H1 (cell line): ENCODE results near the gene FCN2. TPM values are rescaled to one million over a fixed set of nuclear protein-coding genes. Genes with fewer than 3 reads are reported as not detected.

ENCODE experiments used
- CTCF ChIA-PET: fragments of 300-600 bp; sonication (Branson Sonifier 250); formaldehyde crosslinking; loops from one replicate; lab custom pipeline; 2021; ENCODE audit not compliant: partially characterized antibody; lab: Charles Lee
- POLR2A ChIA-PET: fragments of 300-600 bp; sonication (Branson Sonifier 250); formaldehyde crosslinking; loops from one replicate; lab custom pipeline; 2021; ENCODE audit warnings: inconsistent platforms; ENCODE audit not compliant: partially characterized antibody; lab: Charles Lee
- DNase-seq, 2 experiments: peaks; one replicate each; pipeline versions ENCODE4 v3.0.0 to v3.0.0-alpha.2; 2010 to 2022; ENCODE audit warnings: low spot score in 2 of 2, low read depth in 1 of 2, mixed read lengths in 1 of 2
- FAIRE-seq: peaks from 2 replicates; lab custom pipeline; 2011; peaks lifted over from hg19 to GRCh38; lab: Jason Lieb, UNC
- H2AFZ ChIP-seq: 2 replicates; pipeline ENCODE4 v1.8.1; 2012; ENCODE audit warnings: low read length, inconsistent platforms
- H2AK5ac ChIP-seq: 2 replicates; pipeline ENCODE4 v1.6.1; 2013; ENCODE audit warnings: low read depth, low read length
- H2BK120ac ChIP-seq: replicated peaks from 2 replicates; pipeline ENCODE3; 2013; ENCODE audit warnings: low read depth, low read length, inconsistent platforms
- H2BK12ac ChIP-seq: 2 replicates; pipeline ENCODE4 v1.6.1; 2013; ENCODE audit warnings: low read depth, low read length
- H2BK15ac ChIP-seq: 2 replicates; pipeline ENCODE4 v1.6.1; 2013; ENCODE audit warnings: low read length
- H2BK20ac ChIP-seq: 2 replicates; pipeline ENCODE4 v1.6.1; 2013; ENCODE audit warnings: low read length
- H2BK5ac ChIP-seq: 2 replicates; pipeline ENCODE4 v1.6.1; 2013; ENCODE audit warnings: low read depth, low read length
- H3K14ac ChIP-seq: 2 replicates; pipeline ENCODE4 v1.6.1; 2013; ENCODE audit warnings: inconsistent platforms; ENCODE audit not compliant: insufficient read length
- H3K18ac ChIP-seq: 2 replicates; pipeline ENCODE4 v1.6.1; 2013; ENCODE audit warnings: low read length; ENCODE audit errors: extremely low read depth
- H3K23ac ChIP-seq: 2 replicates; pipeline ENCODE4 v1.6.1; 2013; ENCODE audit warnings: inconsistent platforms; ENCODE audit not compliant: insufficient read length
- H3K23me2 ChIP-seq: 2 replicates; pipeline ENCODE4 v1.6.1; 2013; ENCODE audit warnings: low read depth, low read length
- H3K27ac ChIP-seq: 2 replicates; pipeline ENCODE4 v1.6.1; 2011; ENCODE audit warnings: low read depth, low read length, inconsistent platforms
- H3K27me3 ChIP-seq, 4 experiments: replicated peaks in 1 of 4; 1 replicate in 1 of 4; 2 replicates in 3 of 4; pipeline versions ENCODE4 v1.6.1 to v1.8.1; 2011 to 2013; ENCODE audit warnings: low read length in 3 of 4, mild to moderate bottlenecking in 3 of 4, inconsistent platforms in 2 of 4, mixed read lengths in 2 of 4, moderate library complexity in 1 of 4; ENCODE audit not compliant: control insufficient read depth in 3 of 4, insufficient read depth in 3 of 4; ENCODE audit errors: extremely low read depth in 1 of 4
- H3K36me3 ChIP-seq, 4 experiments: 2 replicates each; pipeline versions ENCODE4 v1.6.1 to v1.8.1; 2011 to 2013; ENCODE audit warnings: mild to moderate bottlenecking in 4 of 4, low read length in 3 of 4, moderate library complexity in 2 of 4, control low read depth in 1 of 4, inconsistent platforms in 1 of 4; ENCODE audit not compliant: insufficient read depth in 4 of 4, control insufficient read depth in 2 of 4
- H3K4ac ChIP-seq: replicated peaks from 2 replicates; pipeline ENCODE3; 2013; ENCODE audit warnings: low read length, low read depth, mixed read lengths, inconsistent platforms; ENCODE audit not compliant: insufficient read length
- H3K4me1 ChIP-seq, 4 experiments: replicated peaks in 1 of 4; 1 replicate in 1 of 4; 2 replicates in 3 of 4; pipeline versions ENCODE4 v1.6.1 to v1.8.1; 2011 to 2013; ENCODE audit warnings: low read length in 3 of 4, inconsistent platforms in 2 of 4, mixed read lengths in 1 of 4; ENCODE audit not compliant: insufficient read depth in 4 of 4, control insufficient read depth in 3 of 4
- H3K4me2 ChIP-seq, 2 experiments: 2 replicates each; pipeline versions ENCODE4 v1.6.1 to v1.8.1; 2011 to 2013; ENCODE audit warnings: low read depth in 2 of 2, low read length in 2 of 2, control low read depth in 1 of 2, inconsistent platforms in 1 of 2, mild to moderate bottlenecking in 1 of 2; ENCODE audit not compliant: insufficient read depth in 1 of 2
- H3K4me3 ChIP-seq, 4 experiments: fragments of 200-600, 300-600 bp in 1 of 4; sonication (generic), shearing (Covaris generic), sonication (Bioruptor Twin) in 1 of 4; 2 replicates each; pipeline versions ENCODE4 v1.5.1 to v1.8.1; 2011 to 2016; ENCODE audit warnings: low read length in 4 of 4, low read depth in 3 of 4, control low read depth in 2 of 4, inconsistent platforms in 2 of 4, mild to moderate bottlenecking in 2 of 4, mixed read lengths in 1 of 4, moderate library complexity in 1 of 4; ENCODE audit not compliant: insufficient read depth in 2 of 4; ENCODE audit errors: extremely low read depth in 1 of 4
- H3K56ac ChIP-seq: replicated peaks from 2 replicates; pipeline ENCODE3; 2013; ENCODE audit warnings: low read depth, mild to moderate bottlenecking, mixed read lengths, low read length, inconsistent platforms; ENCODE audit not compliant: insufficient read length
- H3K79me1 ChIP-seq: 2 replicates; pipeline ENCODE4 v1.6.1; 2013; ENCODE audit warnings: low read depth, low read length, control low read depth
- H3K79me2 ChIP-seq, 2 experiments: 2 replicates each; pipeline versions ENCODE4 v1.6.1 to v1.8.1; 2012 to 2013; ENCODE audit warnings: low read length in 2 of 2, mild to moderate bottlenecking in 2 of 2, inconsistent platforms in 1 of 2; ENCODE audit not compliant: insufficient read depth in 2 of 2, control insufficient read depth in 1 of 2
- H3K9ac ChIP-seq, 4 experiments: replicated peaks in 1 of 4; 1 replicate in 1 of 4; 2 replicates in 3 of 4; pipeline versions ENCODE4 v1.6.1 to v1.8.1; 2011 to 2013; ENCODE audit warnings: low read depth in 3 of 4, low read length in 3 of 4, control low read depth in 2 of 4, mild to moderate bottlenecking in 2 of 4, moderate library complexity in 2 of 4, inconsistent platforms in 1 of 4; ENCODE audit errors: extremely low read depth in 1 of 4
- H3K9me3 ChIP-seq, 2 experiments: 2 replicates each; pipeline versions ENCODE4 v1.6.1 to v1.8.1; 2012 to 2013; ENCODE audit warnings: mild to moderate bottlenecking in 2 of 2, moderate library complexity in 2 of 2, control low read depth in 1 of 2, inconsistent platforms in 1 of 2, low read depth in 1 of 2, low read length in 1 of 2, mixed read lengths in 1 of 2; ENCODE audit not compliant: insufficient read depth in 2 of 2
- H4K20me1 ChIP-seq, 2 experiments: replicated peaks in 1 of 2; 2 replicates each; pipeline versions ENCODE3 to v1.8.1; 2011 to 2013; ENCODE audit warnings: inconsistent platforms in 2 of 2, low read length in 2 of 2, mild to moderate bottlenecking in 1 of 2; ENCODE audit not compliant: insufficient read depth in 2 of 2, control insufficient read depth in 1 of 2
- H4K5ac ChIP-seq: 2 replicates; pipeline ENCODE4 v1.6.1; 2013; ENCODE audit warnings: low read length, low read depth, mixed read lengths, inconsistent platforms; ENCODE audit not compliant: insufficient read length
- H4K8ac ChIP-seq: 2 replicates; pipeline ENCODE4 v1.8.0; 2013; ENCODE audit warnings: mild to moderate bottlenecking, moderate library complexity, low read length, inconsistent platforms; ENCODE audit not compliant: insufficient read depth; ENCODE audit errors: extremely low read depth
- H4K91ac ChIP-seq: replicated peaks from 2 replicates; pipeline ENCODE3; 2013; ENCODE audit warnings: low read length, mixed read lengths, inconsistent platforms; ENCODE audit not compliant: insufficient read length
- RAD21 ChIP-seq, 2 experiments: IDR thresholded peaks in 1 of 2; conservative IDR thresholded peaks in 1 of 2; 2 replicates each; pipeline ENCODE4 v1.6.1; 2011; ENCODE audit warnings: low read depth in 2 of 2, low read length in 2 of 2, improper control_type of control experiment in 1 of 2, inconsistent platforms in 1 of 2, mild to moderate bottlenecking in 1 of 2, moderate library complexity in 1 of 2
- RXRA ChIP-seq: IDR thresholded peaks from 2 replicates; pipeline ENCODE4 v1.6.1; 2011; ENCODE audit warnings: low read depth, mild to moderate bottlenecking, low read length, moderate library complexity; ENCODE audit not compliant: insufficient read depth
- WGBS, 2 experiments: shearing (Covaris generic) in 1 of 2; methylation state at CpG; one replicate each; pipeline versions ENCODE4 v1.1.6 to v1.1.7; 2013 to 2015; ENCODE audit warnings: low lambda C conversion rate in 2 of 2, mixed read lengths in 2 of 2, inconsistent platforms in 1 of 2, low coverage in 1 of 2, missing lambda C conversion rate in 1 of 2; ENCODE audit not compliant: insufficient replicate concordance in 2 of 2, insufficient coverage in 1 of 2, insufficient read length in 1 of 2; ENCODE audit errors: extremely low coverage in 1 of 2, missing lambda C conversion rate in 1 of 2; 5-methylcytosine and 5-hydroxymethylcytosine counted together
- polyA plus RNA-seq, 7 experiments: library from polyadenylated mRNA; depleted of rRNA in 3 of 7; stranded (reverse) in 5 of 7; unstranded in 2 of 7; fragments of >200 nt in 5 of 7; fragments of 200-250 nt in 2 of 7; gene quantifications; 1 replicate in 5 of 7; 2 replicates in 1 of 7; 4 replicates in 1 of 7; pipeline versions ENCODE4 v1.2.1 to v1.2.3, GENCODE V29; 2011 to 2013; ENCODE audit warnings: missing spikeins in 2 of 7, mixed read lengths in 2 of 7
- total RNA-seq: library from RNA; stranded (reverse); fragmentation: NEBNext Ultra II Directional; extraction: Animal tissue kit (Norgen Biotek cat#: 25700); gene quantifications from 2 replicates; pipeline ENCODE4 v1.2.1, GENCODE V29; 2021

The FCN2 gene
- total and polyA plus RNA-seq, 2 of the 8 experiments (the other 6 are each of a cell fraction or from before 2014, with no cell fraction given): not detected

GRCh38 chr9:134899818-134900217 lies 19.2 kb downstream of the FCN2 start:
- no peak overlapping the region for H2AK5ac ChIP-seq
- H2BK15ac ChIP-seq: no peak overlapping the region
- H3K23me2 ChIP-seq: no peaks in the 10 kb centered on the region
- no peak overlapping the region for H4K5ac ChIP-seq
- H3K79me2 ChIP-seq: no peaks in the 10 kb centered on the region
- H3K14ac ChIP-seq: no peak overlapping the region
- ChIA-PET POLR2A (no interaction called here), CTCF (interaction anchor here (0.6 to 1.4 kb wide), 5 partner anchors 16 to 398 kb away, joined by 3 to 4 read pairs (median 3); no protein-coding TSS in a partner anchor)
- H3K23ac ChIP-seq: no peak overlapping the region
- no peak overlapping the region for H3K4me2 ChIP-seq
- no peak overlapping the region for H4K8ac ChIP-seq
- H2BK120ac ChIP-seq: no peak overlapping the region
- no peak overlapping the region for H2BK20ac ChIP-seq
- H4K91ac ChIP-seq: no peak overlapping the region
- peak; percentile 19 to 20; a peak in 2 of 4 replicates for TF ChIP-seq RAD21 (IDR thresholded peaks at IDR 0.05 in 1 of 2, conservative IDR thresholded peaks at IDR 0.05 in 1 of 2; ENCODE audit: low read depth in 2 of 2, low read length in 2 of 2)
- TF ChIP-seq RXRA: no peak
- no peaks in the 10 kb centered on the region for H4K20me1 ChIP-seq
- no peak overlapping the region for H2BK5ac ChIP-seq
- FAIRE-seq (no peak), DNase-seq (no peak)
- no peaks in the 10 kb centered on the region for H3K36me3 ChIP-seq
- no peak overlapping the region for H3K18ac ChIP-seq
- 87% methylated on average over 1 of the region's 1 CpG; no CpG with 5 or more reads in 1 of the 2 experiments for WGBS, 2 experiments
- H3K4me3 ChIP-seq: no peak overlapping the region
- no peak overlapping the region for H3K27ac ChIP-seq
- no peak overlapping the region for H2BK12ac ChIP-seq
- no peak overlapping the region for H3K9ac ChIP-seq
- no peak overlapping the region for H3K56ac ChIP-seq
- no peaks in the 10 kb centered on the region for H3K4me1 ChIP-seq
- H2AFZ ChIP-seq: no peak overlapping the region
- peaks cover 3 to 4% of the 10 kb centered on the region in 2 experiments; a peak in 3 of 4 replicates for H3K9me3 ChIP-seq
- no peak overlapping the region for H3K4ac ChIP-seq
- no peaks in the 10 kb centered on the region for H3K27me3 ChIP-seq
- no peaks in the 10 kb centered on the region for H3K79me1 ChIP-seq
